ENCODE data around the gene KIRREL3.

The KIRREL3 gene

GRCh38 chr11:126738295-126739031 lies 262.1 kb downstream of the KIRREL3 start:
- DNase-seq (ENCODE audit: low read depth) = no peak
- TF ChIP-seq CTCF (conservative IDR thresholded peaks at IDR 0.05; ENCODE audit: control insufficient read depth, insufficient read depth, low read depth, low read length) = no peak
- no peak overlapping the region for H3K4me3 ChIP-seq (ENCODE audit: control insufficient read depth, low read depth, low read length)

GRCh38 chr11:126736682-126737572 lies 263.6 kb downstream of the KIRREL3 start:
- DNase-seq (ENCODE audit: low read depth) = no peak
- no peak overlapping the region for H3K4me3 ChIP-seq (ENCODE audit: control insufficient read depth, low read depth, low read length)
- no peak for TF ChIP-seq CTCF (conservative IDR thresholded peaks at IDR 0.05; ENCODE audit: control insufficient read depth, insufficient read depth, low read depth, low read length)

GRCh38 chr11:126734752-126735151 lies 265.8 kb downstream of the KIRREL3 start:
- H3K4me3 ChIP-seq (ENCODE audit: control insufficient read depth, low read depth, low read length) = no peak overlapping the region
- no peak for DNase-seq (ENCODE audit: low read depth)
- TF ChIP-seq CTCF (conservative IDR thresholded peaks at IDR 0.05; ENCODE audit: control insufficient read depth, insufficient read depth, low read depth, low read length) = no peak

- DNase-seq (ENCODE audit: low read depth) = no peak
- no peak for TF ChIP-seq CTCF (conservative IDR thresholded peaks at IDR 0.05; ENCODE audit: control insufficient read depth, insufficient read depth, low read depth, low read length)
- H3K4me3 ChIP-seq (ENCODE audit: control insufficient read depth, low read depth, low read length) = no peak overlapping the region
Measured at GRCh38 chr11:126733685-126734084, 266.9 kb downstream of the KIRREL3 start.

GRCh38 chr11:126732981-126733380 lies 267.6 kb downstream of the KIRREL3 start:
- TF ChIP-seq CTCF (conservative IDR thresholded peaks at IDR 0.05; ENCODE audit: control insufficient read depth, insufficient read depth, low read depth, low read length) = no peak
- no peak overlapping the region for H3K4me3 ChIP-seq (ENCODE audit: control insufficient read depth, low read depth, low read length)
- no peak for DNase-seq (ENCODE audit: low read depth)

- DNase-seq (ENCODE audit: low read depth) = no peak
- no peak for TF ChIP-seq CTCF (conservative IDR thresholded peaks at IDR 0.05; ENCODE audit: control insufficient read depth, insufficient read depth, low read depth, low read length)
- H3K4me3 ChIP-seq (ENCODE audit: control insufficient read depth, low read depth, low read length) = no peak overlapping the region
Measured at GRCh38 chr11:126731576-126732142, 268.9 kb downstream of the KIRREL3 start.
